Daoy (cell line): Measurements from ENCODE around the gene MDC1. TPM values are rescaled to one million over a fixed set of nuclear protein-coding genes. Genes with fewer than 3 reads are reported as not detected.
A peak's percentile ranks its signal among the peaks of the same experiment; 100 is the strongest.
"Not testable (repeated sequence)": the region's sequence is repeated elsewhere in the genome, so short reads cannot be mapped to it uniquely, and the experiment has no call there.

ENCODE experiments used
- DNase-seq: peaks from one replicate; pipeline ENCODE4 v3.0.0-alpha.2; 2015; ENCODE audit warnings: low read depth
- total RNA-seq: library from RNA; depleted of rRNA; stranded (reverse); fragments of >200 nt; shearing (Covaris generic); gene quantifications from 2 replicates; pipeline ENCODE4 v1.2.3, GENCODE V29; 2014

Gene MDC1
- total RNA-seq, 1 experiment from 2014 or later, result 12.6 TPM

DNA sequence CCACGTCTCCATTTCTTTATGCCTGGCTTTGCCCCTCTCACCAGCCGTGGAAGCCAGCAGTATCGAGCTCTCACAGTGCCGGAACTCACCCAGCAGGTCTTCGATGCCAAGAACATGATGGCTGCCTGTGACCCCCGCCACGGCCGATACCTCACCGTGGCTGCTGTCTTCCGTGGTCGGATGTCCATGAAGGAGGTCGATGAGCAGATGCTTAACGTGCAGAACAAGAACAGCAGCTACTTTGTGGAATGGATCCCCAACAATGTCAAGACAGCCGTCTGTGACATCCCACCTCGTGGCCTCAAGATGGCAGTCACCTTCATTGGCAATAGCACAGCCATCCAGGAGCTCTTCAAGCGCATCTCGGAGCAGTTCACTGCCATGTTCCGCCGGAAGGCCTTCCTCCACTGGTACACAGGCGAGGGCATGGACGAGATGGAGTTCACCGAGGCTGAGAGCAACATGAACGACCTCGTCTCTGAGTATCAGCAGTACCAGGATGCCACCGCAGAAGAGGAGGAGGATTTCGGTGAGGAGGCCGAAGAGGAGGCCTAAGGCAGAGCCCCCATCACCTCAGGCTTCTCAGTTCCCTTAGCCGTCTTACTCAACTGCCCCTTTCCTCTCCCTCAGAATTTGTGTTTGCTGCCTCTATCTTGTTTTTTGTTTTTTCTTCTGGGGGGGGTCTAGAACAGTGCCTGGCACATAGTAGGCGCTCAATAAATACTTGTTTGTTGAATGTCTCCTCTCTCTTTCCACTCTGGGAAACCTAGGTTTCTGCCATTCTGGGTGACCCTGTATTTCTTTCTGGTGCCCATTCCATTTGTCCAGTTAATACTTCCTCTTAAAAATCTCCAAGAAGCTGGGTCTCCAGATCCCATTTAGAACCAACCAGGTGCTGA, 7.0 kb upstream of the MDC1 start:
- DNase-seq, result not testable (repeated sequence)

DNA sequence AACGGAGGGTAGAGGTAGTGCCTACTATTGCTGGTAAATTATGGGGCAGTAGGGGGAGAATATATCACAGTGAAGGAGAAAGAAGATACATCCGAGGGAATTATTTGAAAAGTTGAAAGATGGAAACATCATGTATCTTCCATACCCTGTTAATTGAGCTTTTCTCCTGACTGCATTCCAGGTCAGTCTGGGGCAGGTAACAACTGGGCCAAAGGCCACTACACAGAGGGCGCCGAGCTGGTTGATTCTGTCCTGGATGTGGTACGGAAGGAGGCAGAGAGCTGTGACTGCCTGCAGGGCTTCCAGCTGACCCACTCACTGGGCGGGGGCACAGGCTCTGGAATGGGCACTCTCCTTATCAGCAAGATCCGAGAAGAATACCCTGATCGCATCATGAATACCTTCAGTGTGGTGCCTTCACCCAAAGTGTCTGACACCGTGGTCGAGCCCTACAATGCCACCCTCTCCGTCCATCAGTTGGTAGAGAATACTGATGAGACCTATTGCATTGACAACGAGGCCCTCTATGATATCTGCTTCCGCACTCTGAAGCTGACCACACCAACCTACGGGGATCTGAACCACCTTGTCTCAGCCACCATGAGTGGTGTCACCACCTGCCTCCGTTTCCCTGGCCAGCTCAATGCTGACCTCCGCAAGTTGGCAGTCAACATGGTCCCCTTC, 6.2 kb upstream of the MDC1 start:
- DNase-seq, result not testable (repeated sequence)

DNA sequence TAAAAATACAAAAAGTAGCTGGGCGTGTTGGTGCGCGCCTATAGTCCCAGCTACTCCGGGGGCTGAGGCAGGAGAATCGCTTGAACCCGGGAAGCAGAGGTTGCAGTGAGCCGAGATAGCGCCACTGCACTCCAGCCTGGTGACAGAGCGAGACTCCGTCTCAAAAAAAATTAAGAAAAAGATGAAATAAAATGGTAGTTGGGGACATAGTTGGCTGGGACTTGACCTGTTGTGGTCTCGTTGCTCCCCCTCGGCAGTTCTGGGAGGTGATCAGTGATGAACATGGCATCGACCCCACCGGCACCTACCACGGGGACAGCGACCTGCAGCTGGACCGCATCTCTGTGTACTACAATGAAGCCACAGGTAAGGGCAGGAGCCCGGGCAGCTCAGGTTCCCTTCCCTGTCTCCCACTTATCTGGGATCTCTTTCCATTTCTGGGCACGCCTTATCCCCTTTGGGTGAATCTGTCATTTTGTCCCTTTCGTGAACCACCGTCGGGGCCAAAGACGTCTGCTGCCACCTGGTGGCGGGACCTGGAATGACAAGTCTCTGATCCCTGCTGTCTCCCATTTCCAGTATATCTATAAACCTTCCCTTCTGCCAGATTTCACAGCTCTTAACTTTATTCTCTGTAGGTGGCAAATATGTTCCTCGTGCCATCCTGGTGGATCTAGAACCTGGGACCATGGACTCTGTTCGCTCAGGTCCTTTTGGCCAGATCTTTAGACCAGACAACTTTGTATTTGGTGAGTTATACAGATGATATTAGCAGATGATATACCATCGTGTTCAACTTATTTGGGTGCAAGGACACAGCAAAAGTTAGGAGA, 5.4 kb upstream of the MDC1 start:
- DNase-seq, result peak; percentile 83

DNA sequence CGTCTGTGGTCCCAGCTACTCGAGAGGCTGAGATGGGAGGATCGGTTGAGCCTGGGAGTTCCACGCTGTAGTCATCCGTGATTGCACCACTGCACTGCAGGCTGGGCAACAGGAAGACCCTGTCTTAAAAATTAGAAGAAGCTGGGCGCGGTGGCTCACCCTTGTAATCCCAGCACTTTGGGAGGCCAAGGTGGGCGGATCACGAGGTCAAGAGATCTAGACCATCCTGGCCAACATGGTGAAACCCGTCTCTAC, 4.9 kb upstream of the MDC1 start:
- DNase-seq, result not testable (repeated sequence)

DNA sequence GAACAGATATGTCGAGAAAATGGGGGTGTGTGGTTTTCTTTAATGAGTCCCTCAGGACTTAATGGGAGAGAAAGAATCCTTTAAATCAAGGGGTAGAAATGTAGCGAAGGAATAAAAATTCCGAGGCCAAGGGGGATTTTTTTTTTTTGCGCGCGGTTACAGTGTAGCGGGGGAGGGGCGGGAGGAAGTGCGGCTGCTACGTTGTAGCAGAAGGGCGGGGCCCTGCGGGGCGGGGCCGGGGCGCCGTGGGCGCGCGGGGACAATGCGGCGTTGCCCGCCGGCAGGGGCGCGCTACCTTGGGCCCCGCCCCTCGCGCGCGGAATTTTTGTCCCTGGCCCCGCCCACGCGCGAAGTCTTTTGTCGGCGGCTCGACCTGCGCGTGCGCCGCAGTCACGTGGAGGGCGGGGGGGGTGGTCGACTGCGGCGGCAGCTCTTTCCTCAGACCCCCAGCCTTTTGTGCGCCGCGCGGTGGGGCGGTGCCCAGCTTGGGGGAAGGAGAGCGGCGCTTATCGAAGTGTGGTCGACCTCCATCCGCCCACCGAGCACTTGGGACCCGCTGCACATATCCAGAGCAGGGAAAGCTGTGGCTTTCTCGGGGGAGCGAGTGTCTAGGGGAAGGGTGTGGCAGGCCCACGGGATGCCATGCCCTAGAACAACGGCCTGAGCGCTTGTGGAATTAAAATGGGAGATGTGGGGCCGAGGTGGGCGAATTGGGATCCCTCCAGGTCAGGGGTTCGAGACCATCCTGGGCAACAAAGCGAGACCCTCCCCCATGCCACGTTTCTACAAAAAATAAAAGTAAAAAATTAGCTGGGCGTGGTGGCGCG, 4.3 kb upstream of the MDC1 start:
- peak; percentile 95 for DNase-seq

DNA sequence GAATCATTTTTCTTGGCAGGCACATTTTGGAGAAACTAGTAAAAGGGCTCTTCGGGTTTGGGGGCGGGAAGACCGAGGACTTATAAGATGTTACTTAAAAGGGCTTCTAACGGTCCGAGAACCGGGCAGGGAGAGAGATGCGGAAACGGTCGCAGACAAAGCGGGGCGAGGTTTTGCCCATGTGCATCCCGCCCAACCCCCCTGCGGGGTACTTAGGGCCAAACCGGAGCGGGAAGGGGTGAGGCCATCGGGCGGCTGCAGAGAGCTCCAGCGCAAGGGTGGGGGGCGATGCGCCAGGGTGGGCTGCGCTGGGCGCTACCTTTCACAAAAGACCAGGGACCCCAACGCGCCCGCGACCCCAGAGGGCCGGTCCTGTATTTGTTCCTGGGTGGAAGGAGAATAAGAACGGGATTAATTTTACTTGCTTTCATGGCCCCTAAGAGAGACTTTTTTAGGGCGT, 3.7 kb upstream of the MDC1 start:
- peak; percentile 69 for DNase-seq

DNA sequence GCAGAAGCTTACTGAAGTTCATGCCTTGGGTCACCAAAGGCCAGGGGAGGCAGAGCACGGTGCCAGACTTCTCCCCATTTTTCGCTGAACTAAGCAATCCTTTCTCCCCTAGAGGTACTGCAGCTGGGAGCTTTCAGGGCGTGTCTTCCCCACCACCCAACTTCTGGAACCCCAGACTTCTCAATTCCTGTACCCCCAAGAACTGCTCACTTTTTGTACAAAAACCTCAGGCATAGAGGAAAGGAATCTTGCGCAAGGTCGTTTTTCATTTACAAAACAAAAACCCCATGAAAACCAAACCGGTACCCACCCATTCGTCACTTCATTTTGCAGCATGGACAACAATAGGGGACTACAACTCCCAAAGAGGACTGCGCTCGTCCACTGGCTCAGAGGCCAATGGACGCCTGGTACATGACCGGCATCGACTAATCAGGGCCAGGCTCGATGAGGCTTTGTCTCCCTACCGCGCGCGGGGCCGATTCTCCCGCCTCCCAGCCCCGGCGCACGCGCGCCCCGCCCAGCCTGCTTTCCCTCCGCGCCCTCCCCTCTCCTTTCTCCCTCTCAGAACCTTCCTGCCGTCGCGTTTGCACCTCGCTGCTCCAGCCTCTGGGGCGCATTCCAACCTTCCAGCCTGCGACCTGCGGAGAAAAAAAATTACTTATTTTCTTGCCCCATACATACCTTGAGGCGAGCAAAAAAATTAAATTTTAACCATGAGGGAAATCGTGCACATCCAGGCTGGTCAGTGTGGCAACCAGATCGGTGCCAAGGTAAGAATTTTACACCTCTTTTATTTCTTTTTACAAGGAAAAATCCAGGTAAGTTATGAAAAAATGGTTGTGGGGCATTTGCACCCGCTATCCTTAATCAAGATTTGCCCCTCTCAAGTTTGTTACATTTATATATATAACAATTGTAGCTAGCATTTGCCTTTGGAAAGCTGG, 3.0 kb upstream of the MDC1 start, which contains the start of gene TUBB:
TUBB (plus strand) TSS at position 562 of the 947 bp plus-strand sequence; CDS start at position 717, 155 bp downstream.
- DNase-seq, result peak; percentile 100

DNA sequence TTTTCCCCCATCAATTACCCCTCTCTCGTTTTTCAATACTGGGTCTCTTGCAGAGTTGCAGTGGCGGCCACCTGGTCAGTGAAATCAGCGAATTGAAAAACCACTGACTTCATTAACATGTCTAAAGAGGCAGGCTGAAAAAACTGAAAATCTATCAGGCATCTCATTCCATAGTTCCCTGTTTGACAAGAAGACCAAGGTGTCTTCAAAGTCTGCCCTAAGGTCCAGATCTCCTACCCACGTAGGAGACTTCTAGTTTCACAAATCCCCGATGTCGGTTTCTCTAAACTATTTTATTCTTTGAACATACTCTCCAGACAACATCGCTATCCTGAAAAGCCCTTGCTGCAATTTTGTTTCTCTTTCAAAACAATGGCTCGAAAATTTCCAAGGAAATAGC, 2.3 kb upstream of the MDC1 start:
- DNase-seq, result no peak

DNA sequence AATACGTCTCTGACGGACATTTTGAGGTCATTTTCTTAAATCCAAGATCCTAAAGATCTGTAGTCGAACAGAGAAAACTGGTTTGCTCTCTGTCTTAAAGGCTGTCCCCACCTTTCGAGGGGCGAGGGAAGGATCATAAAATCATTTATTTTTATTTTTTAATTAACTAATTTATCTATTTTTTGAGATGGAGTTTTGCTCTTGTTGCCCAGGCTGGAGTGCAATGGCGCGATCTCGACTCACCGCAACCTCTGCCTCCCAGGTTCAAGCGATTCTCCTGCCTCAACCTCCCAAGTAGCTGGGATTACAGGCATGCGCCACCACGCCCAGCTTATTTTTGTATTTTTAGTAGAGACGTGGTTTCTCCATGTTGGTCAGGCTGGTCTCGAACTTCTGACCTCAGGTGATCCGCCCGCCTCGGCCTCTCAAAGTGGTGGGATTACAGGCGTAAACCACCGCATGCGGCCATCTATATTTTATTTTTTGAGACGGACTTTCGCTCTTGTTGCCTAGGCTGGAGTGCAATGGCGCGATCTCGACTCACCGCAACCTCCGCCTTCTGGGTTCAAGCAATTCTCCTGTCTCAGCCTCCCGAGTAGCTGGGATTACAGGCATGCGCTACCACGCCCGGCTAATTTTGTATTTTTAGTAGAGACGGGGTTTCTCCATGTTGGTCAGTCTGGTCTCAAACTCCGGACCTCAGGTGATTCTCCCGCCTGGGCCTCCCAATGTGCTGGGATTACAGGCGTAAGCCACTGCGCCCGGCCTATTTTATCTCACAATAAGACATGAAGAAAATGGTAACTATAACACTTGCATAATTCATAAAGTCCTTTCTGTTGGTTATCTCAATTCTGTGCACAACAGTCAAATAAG, 1.0 kb upstream of the MDC1 start:
- DNase-seq, result not testable (repeated sequence)

DNA sequence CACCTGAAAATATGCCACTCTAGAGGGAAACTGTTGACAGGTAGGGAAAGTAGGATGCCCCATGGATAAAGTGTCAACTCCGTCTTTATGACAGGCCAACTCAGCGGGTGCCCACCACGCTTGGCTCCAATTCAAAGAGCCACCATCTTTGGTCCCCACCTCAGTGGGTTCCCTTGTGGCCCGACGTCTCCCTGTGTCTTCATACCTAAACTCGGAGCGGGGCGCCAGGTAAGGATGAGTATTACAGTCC, 277 bp downstream of the MDC1 start:
- no peak for DNase-seq

DNA sequence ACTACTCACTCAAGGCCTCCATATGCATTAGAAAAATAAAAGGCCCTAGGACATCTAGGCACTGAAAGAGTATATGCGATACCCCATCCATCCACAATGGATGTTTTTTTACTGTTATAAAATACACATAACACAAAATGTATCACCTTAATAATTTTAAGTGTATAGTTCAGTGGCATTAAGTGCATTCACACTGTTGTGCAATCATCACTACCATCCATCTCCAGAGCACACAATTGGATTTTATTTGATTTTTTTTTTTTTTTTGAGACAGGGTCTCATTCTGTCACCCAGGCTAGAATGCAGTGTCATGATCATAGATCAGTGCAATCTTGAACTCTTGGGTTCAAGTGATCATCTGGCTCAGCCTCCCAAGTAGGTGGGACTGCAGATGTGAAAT, 2.8 kb downstream of the MDC1 start:
- no peak for DNase-seq

DNA sequence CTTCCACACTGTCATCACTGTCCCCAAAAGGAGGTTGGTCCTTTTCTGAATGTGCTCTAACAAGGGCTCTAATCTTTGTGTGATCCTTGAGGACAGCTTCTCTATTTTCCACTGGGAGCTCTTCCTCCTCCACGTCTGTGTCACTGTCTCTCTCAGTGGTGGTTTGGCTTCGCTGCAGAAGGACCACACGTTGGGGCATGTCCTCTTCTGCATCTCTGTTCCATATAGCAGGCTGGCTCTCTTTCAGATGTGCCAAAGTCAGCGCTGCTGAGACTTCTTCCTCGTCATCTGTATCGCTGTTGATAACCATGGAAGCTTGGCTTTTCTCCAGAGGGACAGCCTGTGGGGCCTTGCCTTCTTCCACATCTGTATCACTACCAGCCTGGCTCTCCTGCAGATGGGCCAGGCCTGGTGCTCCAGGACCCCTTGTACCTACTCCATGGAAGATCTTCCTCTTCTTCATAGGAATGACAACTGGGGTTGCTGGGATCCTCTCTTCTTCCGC, 4.6 kb downstream of the MDC1 start:
- no peak for DNase-seq

DNA sequence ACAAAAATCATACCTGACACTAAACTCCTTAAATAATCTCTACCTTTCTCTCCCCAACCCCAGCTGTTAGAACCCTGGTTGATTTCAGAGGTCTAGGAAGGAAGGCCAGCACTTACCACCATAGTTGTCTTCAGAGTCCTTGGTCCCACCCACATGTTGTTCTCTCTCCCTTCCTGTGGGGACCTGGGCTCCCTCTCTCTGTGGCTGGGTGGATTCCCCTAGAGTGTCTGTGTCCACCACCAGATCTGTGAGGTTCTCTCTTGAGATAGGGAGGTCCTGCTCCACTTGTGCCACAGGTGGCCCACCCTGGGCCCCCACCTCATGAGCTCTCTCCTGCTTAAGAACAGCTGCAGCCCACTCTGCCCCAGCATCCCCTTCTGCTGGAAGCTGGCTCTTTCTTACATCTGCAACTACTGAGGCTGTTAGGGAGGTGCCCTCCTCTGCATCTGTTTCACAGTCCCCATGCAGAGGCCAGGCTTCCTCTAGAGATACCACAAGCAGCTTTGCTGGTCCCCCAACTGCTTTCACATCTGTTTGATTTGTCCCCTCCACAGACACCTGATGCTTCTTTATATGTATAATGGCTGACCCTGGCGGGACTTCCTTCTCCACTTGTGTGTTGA, 5.2 kb downstream of the MDC1 start:
- DNase-seq, result no peak

DNA sequence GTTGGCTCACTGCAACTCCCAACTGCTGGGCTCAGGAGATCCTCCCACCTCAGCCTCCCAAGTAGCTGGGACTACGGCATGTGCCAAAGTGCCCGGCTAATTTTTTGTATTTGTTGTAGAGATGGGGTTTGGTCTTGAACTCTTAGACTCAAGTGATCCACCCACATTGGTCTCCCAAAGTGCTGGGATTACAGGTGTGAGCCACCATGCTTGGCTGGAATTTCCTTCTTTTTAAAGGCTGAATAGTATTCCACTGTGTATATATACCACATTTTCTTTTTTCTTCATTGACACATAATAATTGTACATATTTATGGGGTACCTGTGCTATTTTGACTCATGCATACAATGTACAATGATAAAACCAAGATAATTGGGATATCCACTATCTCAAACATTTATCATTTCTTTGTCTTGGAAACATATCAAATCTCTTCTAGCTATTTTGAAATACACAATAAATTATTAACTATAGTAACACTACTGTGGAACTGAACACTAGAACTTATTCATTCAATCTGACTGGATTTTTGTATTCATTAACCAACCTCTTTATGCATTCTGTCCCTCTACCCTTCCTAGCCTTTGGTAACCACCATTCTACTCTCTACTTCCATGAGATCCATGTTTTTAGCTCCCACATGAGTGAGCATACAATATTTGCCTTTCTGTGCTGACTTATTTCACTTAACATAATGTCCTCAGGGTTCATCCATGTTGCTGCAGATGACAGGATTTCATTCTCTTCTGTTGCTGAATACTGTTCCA, 7.8 kb downstream of the MDC1 start:
- DNase-seq, result no peak

DNA sequence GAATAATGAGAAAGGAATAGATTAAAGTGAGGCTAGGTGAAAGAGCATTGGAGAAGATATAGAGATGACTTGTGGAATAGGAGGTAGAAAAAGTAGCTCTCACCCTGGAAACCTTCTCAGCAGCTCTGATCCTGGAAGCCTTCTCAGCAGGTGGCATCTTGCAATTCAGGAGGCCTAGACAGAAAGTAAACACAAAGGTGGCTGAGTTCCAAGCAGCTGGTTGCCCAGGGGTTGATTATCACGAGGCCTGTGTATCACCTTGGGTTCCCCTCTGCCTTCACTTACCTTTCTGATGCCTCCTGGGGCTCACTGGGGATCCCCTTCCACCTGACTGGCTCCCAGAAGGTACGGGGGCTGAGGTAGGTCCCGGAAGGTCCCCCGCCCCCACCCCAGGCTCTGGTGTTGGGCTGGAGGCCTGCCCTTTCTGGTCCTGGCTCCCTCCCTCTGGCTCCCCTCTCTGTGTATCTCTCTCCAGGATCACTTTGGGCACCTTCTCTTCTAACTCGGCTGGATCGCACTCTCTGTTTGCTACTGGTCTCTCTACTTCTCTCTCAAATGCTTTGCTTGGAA, 9.7 kb downstream of the MDC1 start:
- DNase-seq, result no peak

DNA sequence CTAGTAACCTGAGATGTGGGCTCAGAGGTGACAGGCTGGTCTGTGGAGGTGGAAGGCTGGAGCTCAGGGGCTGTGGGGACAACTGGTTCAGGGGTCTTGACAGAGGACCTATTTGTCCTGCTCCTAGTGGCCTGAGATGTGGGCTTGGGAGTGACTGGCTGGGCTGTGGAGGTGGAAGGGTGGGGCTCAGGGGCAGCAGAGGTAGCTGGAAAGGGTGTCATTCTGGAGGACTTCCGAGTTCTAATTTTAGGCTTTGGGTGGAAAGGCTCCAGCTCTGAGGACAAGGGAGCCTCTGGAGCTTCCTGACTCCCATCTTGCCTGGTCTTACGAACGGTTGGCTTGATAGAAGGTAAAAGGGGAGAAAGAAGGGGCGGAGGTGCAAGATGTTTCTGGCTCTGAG, 11.5 kb downstream of the MDC1 start:
- DNase-seq, result no peak

DNA sequence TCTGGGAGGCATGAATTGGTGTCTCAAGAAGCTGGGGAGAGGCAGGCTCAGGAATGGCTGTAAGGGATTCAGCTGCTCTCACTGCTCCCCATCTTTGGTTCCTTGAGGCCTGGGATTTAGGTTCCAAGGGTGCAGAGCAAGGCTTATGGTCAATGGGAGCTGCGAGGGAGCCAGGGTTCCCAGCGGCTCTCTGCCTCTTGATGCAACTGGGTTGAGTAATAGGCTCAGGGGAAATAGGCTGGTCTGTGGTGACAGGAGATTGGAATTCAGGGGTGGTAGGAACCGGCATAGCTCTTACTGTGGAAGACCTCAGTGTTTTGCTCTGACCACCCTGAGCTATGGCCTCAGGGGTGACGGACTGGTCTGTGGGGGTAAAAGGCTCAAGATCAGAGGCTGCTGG, 13.3 kb downstream of the MDC1 start:
- DNase-seq, result no peak

DNA sequence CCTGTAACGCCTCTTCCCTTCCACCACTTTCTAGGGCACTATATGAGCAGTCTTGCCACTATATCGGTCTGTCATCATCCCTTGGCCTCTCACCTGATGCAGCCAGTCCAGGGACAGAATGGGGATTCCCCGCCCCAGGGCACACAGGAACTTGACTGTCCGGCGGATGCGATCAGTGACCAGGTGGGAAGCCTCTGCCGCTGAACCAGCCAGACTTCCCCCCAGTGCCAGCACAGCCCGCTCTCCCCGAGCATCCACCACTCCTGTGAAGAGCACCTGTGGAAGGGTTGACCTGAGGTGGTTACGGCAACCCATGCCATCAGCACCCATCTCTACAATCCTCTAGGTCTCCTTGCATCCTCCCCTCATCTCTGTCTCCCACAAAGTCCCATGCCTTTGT, 14.1 kb downstream of the MDC1 start:
- no peak for DNase-seq
